HG02588 (cell line): ENCODE results near the gene PCOLCE2.

Experiments
- ATAC-seq: cut with Tn5 transposase; IDR thresholded peaks from one replicate; pipeline ENCODE4 v1.9.1; 2021; ENCODE audit warnings: mild to moderate bottlenecking, moderate library complexity; ENCODE audit not compliant: unreplicated experiment

The PCOLCE2 gene

GRCh38 chr3:142888481-142889211, at the start of gene PCOLCE2:
Gene PCOLCE2 (minus strand): TSS chr3:142889083. CDS start chr3:142888896, 187 bp downstream.
- ATAC-seq: no peak

GRCh38 chr3:142935963-142936362, 47.1 kb upstream of the PCOLCE2 start:
- ATAC-seq: no peak

GRCh38 chr3:142934887-142935269, 46.0 kb upstream of the PCOLCE2 start:
- ATAC-seq: no peak

- ATAC-seq: no peak
Measured at GRCh38 chr3:142934128-142934886, 45.4 kb upstream of the PCOLCE2 start.

GRCh38 chr3:142931222-142931621, 42.3 kb upstream of the PCOLCE2 start:
- peak; percentile 81 for ATAC-seq

- ATAC-seq: no peak
Measured at GRCh38 chr3:142930463-142930862, 41.6 kb upstream of the PCOLCE2 start.

- no peak for ATAC-seq
Measured at GRCh38 chr3:142929890-142930289, 41.0 kb upstream of the PCOLCE2 start.

- no peak for ATAC-seq
Measured at GRCh38 chr3:142929109-142929508, 40.2 kb upstream of the PCOLCE2 start.

GRCh38 chr3:142926368-142926944, 37.6 kb upstream of the PCOLCE2 start:
- no peak for ATAC-seq

GRCh38 chr3:142925140-142925539, 36.3 kb upstream of the PCOLCE2 start:
- no peak for ATAC-seq

- no peak for ATAC-seq
Measured at GRCh38 chr3:142923694-142924093, 34.8 kb upstream of the PCOLCE2 start.

GRCh38 chr3:142916605-142917004, 27.7 kb upstream of the PCOLCE2 start:
- ATAC-seq: no peak

GRCh38 chr3:142915636-142916035, 26.8 kb upstream of the PCOLCE2 start:
- ATAC-seq: no peak

- no peak for ATAC-seq
Measured at GRCh38 chr3:142914286-142914811, 25.5 kb upstream of the PCOLCE2 start.

- no peak for ATAC-seq
Measured at GRCh38 chr3:142913432-142913831, 24.5 kb upstream of the PCOLCE2 start.

GRCh38 chr3:142912402-142913172, 23.7 kb upstream of the PCOLCE2 start:
- no peak for ATAC-seq

- ATAC-seq: no peak
Measured at GRCh38 chr3:142910280-142910679, 21.4 kb upstream of the PCOLCE2 start.

GRCh38 chr3:142909282-142909681, 20.4 kb upstream of the PCOLCE2 start:
- no peak for ATAC-seq

- no peak for ATAC-seq
Measured at GRCh38 chr3:142907996-142908395, 19.1 kb upstream of the PCOLCE2 start.

GRCh38 chr3:142904639-142905436, 16.0 kb upstream of the PCOLCE2 start:
- peak; percentile 82 for ATAC-seq
